Osteoblast (primary cell): Measurements from ENCODE around the gene KCNJ4. TPM values are rescaled to one million over a fixed set of nuclear protein-coding genes. Genes with fewer than 3 reads are reported as not detected.

Experiments used
- DNase-seq: peaks from one replicate; pipeline ENCODE4 v3.0.0; 2011; ENCODE audit warnings: low spot score, mixed read lengths; ENCODE audit not compliant: insufficient read length; ENCODE audit errors: missing footprints
- H2AFZ ChIP-seq: 2 replicates; pipeline ENCODE4 v1.6.0; 2011; ENCODE audit warnings: mild to moderate bottlenecking, low read length
- H3K27ac ChIP-seq: 2 replicates; pipeline ENCODE4 v1.5.1; 2011; ENCODE audit warnings: mild to moderate bottlenecking, low read depth, low read length, moderate library complexity
- H3K27me3 ChIP-seq: 2 replicates; pipeline ENCODE4 v1.6.0; 2012; ENCODE audit warnings: mild to moderate bottlenecking, control low read depth, inconsistent platforms, low read length, moderate library complexity; ENCODE audit not compliant: insufficient read depth
- H3K36me3 ChIP-seq: 2 replicates; pipeline ENCODE4 v1.5.1; 2011; ENCODE audit warnings: mild to moderate bottlenecking, low read length, control low read depth, moderate library complexity; ENCODE audit not compliant: insufficient read depth
- H3K4me1 ChIP-seq: 2 replicates; pipeline ENCODE4 v1.5.1; 2011; ENCODE audit warnings: mild to moderate bottlenecking, low read length, control low read depth, moderate library complexity; ENCODE audit not compliant: insufficient read depth
- H3K4me2 ChIP-seq: 2 replicates; pipeline ENCODE4 v1.6.0; 2011; ENCODE audit warnings: mild to moderate bottlenecking, low read length; ENCODE audit not compliant: insufficient read depth
- H3K4me3 ChIP-seq: fragments of 200-600 bp; sonication (generic); 3 replicates; pipeline ENCODE4 v1.5.1; 2012; ENCODE audit warnings: mild to moderate bottlenecking, low read length, inconsistent platforms; ENCODE audit not compliant: insufficient read depth
- H3K79me2 ChIP-seq: 2 replicates; pipeline ENCODE4 v1.6.0; 2012; ENCODE audit warnings: mild to moderate bottlenecking, low read length, control low read depth, inconsistent platforms; ENCODE audit not compliant: insufficient read depth
- H3K9me3 ChIP-seq: 2 replicates; pipeline ENCODE4 v1.5.1; 2011; ENCODE audit warnings: low read depth, low read length, control low read depth
- H4K20me1 ChIP-seq: 2 replicates; pipeline ENCODE4 v1.6.0; 2012; ENCODE audit warnings: mild to moderate bottlenecking, low read length, control low read depth; ENCODE audit not compliant: insufficient read depth
- CTCF ChIP-seq: IDR thresholded peaks from 2 replicates; pipeline ENCODE4 v1.5.1; 2011; ENCODE audit warnings: mild to moderate bottlenecking, low read depth, low read length, moderate library complexity; ENCODE audit errors: extremely low read depth
- total RNA-seq: library from RNA; depleted of rRNA; stranded (reverse); fragments of >200 nt; gene quantifications from 2 replicates; pipeline ENCODE4 v1.2.3, GENCODE V29; 2012

Gene KCNJ4
- total RNA-seq, 1 donor, result not detected

GRCh38 chr22:38418589-38418988 is 36.4 kb downstream of the KCNJ4 start:
- Histone ChIP-seq H3K27me3 (no peaks in the 10 kb centered on the region), H3K27ac (no peak overlapping the region), H3K4me1 (no peaks in the 10 kb centered on the region), H3K4me2 (no peak overlapping the region), H3K4me3 (no peak overlapping the region), H3K9me3 (no peaks in the 10 kb centered on the region), H2AFZ (no peak overlapping the region), H3K79me2 (no peaks in the 10 kb centered on the region), H4K20me1 (no peaks in the 10 kb centered on the region), H3K36me3 (no peaks in the 10 kb centered on the region)
- no peak for TF ChIP-seq CTCF
- peak; percentile 77 for DNase-seq

DNA sequence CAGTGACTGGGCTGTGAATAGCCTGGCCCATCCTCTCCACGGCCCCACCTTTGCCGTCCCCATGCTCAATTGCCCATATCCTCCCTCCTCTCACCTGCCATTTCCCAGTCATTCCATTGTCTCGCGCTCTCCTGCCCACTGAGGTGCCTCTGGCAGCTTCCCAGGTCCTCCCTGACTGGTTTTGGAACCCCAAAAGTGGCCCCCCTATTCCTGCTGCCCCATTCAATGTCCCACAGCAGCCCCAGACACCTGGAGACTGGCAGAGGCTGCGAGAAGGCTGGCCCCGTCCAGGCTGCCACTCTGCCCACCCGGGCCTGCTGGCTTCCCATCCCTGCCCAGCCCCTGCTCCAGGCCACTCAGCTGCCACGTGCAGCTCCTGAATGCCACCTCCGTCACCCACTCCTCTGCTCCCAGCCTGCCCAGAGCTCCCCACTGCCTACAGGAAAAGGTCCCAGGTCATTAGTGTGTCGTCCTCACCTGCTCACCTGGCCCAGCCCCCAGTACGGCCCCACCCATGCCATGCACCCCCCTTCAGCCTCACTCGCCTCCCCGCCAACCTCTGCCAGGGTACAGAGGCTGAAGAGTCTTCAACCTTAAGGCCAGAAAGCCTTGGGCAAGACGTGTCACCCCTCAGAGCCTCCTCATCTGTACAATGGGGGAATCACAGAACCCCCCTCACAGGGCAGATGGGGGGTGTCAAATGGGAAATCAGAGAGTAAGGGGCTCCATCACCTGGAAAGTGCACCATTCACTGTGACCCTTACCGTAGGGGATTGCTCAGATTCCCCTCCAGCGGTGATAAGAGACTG is 37.5 kb downstream of the KCNJ4 start:
- H3K9me3 ChIP-seq, result no peaks in the 10 kb centered on the region
- H3K27ac ChIP-seq, result no peak overlapping the region
- H3K4me2 ChIP-seq, result no peak overlapping the region
- no peak overlapping the region for H2AFZ ChIP-seq
- no peak for TF ChIP-seq CTCF
- H4K20me1 ChIP-seq, result no peaks in the 10 kb centered on the region
- DNase-seq, result peak; percentile 66
- no peaks in the 10 kb centered on the region for H3K36me3 ChIP-seq
- H3K4me1 ChIP-seq, result peaks cover 7% of the 10 kb centered on the region
- no peaks in the 10 kb centered on the region for H3K79me2 ChIP-seq
- H3K4me3 ChIP-seq, result no peak overlapping the region
- H3K27me3 ChIP-seq, result no peaks in the 10 kb centered on the region

- H3K4me3 ChIP-seq, result no peak overlapping the region
Measured at GRCh38 chr22:38416621-38417251, 38.3 kb downstream of the KCNJ4 start.

More at GRCh38 chr22:38416621-38417251, 38.3 kb downstream of the KCNJ4 start:
- no peaks in the 10 kb centered on the region for H3K36me3 ChIP-seq
- DNase-seq, result peak; percentile 54
- no peak overlapping the region for H3K27ac ChIP-seq
- H3K79me2 ChIP-seq, result no peaks in the 10 kb centered on the region
- H3K27me3 ChIP-seq, result no peaks in the 10 kb centered on the region
- H4K20me1 ChIP-seq, result no peaks in the 10 kb centered on the region
- no peak overlapping the region for H2AFZ ChIP-seq
- H3K4me1 ChIP-seq, result peaks cover 9% of the 10 kb centered on the region
- TF ChIP-seq CTCF, result no peak
- no peak overlapping the region for H3K4me2 ChIP-seq
- no peaks in the 10 kb centered on the region for H3K9me3 ChIP-seq
